HG03060 (cell line): ENCODE results near the gene SLC24A3.

Experiments used
- ATAC-seq: cut with Tn5 transposase; IDR thresholded peaks from one replicate; pipeline ENCODE4 v1.9.1; 2021; ENCODE audit warnings: low read depth, moderate number of reproducible peaks; ENCODE audit not compliant: unreplicated experiment

Gene SLC24A3

DNA sequence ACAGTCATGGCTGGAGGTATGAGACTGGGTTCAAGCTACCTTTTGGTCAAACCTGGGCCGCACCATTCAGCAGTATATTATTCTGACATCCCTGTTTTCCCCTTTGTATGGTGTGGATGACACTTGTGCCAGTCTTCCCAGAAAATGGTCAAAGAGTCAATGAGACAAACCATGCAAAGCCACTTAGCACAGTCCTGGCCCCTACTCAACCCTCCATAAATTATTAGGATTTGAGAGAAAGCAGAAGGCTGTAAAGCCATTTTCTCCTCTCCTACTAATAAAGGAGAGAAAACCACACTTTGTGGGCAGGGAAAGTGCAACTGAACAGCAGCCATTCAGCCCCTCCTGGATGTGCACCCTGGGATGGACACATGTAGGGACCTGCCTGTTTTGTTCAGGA is 236.2 kb downstream of the SLC24A3 start:
- no peak for ATAC-seq

DNA sequence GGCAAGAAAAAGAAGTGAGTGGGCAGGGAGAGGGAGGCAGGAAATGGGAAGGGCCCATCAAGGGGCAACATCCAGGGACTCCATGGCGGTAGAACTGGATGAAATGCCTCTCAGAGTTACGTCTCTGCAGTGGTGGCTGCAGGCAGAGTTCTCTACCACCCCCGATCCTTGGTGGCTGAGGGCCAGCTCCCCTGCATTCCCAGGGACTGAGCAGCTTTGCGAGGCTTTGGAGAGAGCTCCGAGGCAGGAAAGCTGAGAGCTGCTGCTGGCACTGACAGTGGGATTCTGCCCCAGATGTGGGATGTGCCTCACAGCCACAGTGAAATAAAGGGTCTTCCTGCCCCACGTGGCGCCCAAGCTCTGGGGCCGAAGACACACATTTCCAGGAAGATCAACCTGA is 236.6 kb downstream of the SLC24A3 start:
- ATAC-seq, result no peak

DNA sequence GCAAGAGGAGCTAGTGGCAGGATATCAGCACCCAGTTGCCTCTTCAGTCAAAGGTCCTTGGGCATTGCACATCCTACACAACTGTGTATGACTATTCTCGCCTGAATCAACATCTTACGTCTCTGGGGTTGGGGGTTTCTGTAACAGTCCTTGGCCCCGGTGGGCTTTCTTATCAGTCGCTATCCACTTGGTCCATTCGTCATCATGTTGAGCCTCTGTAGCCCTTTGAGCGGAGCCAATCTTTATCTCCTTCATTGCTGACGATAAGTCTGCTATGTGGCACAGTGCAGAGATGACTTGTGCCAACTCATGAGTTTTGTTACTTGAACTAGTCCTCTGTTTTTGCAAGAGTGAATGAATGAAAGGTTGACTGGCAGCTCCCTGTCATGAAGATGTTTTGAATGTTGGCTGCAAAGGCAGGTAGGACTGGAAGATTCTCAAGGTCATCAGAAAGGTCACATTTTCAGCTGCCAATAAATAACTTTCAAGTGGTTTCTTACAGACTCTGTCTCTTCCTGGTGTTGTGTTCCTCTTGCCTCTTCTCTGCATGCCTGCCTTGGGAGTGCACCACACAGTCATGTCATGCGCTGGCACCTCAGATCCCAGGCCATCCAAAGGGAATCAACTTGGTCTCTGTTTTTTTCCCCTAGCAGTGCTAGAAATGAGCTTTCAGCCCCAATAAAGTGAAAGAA is 238.9 kb downstream of the SLC24A3 start:
- ATAC-seq, result no peak

DNA sequence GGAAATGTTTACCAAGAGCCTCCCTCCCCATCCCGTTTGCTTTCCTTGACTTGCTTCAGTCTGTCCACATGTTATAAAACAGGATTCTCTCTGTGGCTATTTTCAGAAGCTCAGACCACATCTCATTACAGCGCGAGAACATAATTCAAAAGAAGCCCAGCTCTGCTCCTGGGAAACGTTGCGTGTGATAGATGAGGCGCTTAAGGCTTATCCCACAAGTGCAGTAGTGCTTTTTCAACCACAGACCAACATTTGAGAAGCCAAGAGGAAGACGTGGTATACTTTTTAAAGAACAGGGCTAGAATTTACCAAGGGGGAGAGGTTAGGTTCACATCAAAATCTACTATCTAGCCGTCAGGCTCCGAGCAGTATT is 239.5 kb downstream of the SLC24A3 start:
- ATAC-seq, result no peak

DNA sequence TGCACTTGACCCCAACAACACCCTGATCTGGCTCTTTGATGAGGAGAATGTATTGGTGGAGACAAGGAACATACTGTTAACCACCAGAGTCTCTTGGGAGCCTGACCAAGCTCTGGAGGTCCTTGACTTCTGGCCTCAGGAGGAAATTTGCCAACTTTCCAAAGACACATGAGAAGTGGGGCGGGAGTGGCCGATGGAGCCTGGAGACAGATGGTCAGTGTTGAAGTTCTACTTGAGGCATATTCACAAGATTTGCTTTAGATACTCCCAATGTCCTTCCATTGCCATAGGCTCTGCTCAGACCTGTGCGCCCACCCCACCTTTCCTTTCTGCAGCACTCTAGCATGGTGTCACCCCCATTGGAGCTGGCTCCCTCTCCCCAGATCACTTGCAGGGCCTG is 241.0 kb downstream of the SLC24A3 start:
- no peak for ATAC-seq

DNA sequence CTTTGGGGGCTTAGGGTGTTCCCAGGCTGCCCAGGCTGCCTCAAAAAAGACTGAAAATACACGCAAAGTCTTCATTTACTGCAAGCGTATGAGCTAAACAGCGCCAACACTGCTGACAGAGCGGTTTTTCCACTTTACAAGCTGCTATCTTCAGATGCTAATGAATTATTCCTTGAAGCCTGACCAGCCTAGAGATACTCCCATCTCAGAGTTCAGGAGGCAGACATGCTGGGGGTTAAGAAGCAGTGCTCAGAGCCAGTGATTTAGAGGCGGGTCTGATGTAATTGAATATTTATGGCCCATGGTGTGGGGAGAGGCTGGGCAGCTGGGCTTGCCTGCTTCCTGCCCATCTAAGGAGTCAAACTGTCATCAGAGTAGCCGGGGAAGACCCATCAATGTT is 241.4 kb downstream of the SLC24A3 start:
- ATAC-seq, result no peak

DNA sequence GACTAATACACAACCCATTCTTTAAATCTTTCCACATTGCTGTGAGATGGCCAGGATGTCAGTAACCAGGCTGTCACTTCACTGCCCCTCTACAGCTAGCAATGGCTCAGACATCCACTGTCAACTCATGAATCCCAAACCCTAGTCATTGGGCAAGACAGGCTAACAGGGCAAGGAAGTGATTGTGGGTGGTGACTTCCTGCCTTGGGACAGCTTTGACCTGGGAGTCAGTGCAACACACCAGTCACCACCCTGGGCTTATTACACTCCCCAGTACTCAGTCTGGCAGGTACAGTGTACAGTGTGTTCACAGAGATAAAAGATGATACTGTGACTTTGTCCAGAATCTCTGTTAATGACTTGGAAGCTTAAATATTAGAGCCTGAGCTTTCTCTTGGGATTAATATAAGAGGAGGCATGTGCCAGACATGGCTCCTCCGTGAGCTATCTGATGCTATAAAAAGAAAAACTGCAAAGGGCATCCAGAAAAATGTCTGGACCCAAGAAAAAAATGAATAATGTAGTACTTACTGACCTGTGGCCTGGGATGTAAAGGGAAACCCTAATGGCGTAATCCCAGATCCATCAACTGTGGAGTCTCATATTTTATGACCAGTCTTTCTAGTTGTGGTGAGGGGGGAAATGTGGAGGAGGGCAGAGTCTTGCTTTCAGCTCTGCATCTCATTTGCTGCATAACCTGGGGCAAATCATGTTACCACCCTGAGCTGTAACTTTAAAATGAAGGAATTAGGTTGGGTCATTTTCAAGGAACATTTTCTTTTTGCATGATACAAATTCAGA is 244.4 kb downstream of the SLC24A3 start:
- ATAC-seq, result no peak

DNA sequence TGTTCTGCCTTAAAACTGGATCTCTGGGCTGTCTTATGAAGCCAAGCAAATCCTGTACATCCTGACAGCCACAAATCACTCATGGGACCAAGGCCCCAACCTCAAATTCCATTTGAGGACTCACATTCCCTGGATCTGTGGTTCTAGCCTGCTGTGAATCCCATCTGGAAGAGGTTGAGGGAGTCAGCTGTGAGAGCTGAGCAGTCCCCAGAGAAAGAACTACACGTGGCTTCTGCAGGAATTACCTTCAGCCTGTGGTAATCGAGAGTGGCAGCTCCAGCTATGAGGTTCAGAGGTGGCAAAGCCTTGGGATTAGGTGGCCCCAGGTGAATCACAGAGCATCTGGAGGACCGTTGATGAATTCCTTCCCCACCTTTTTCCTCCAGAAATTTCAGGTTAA is 245.2 kb downstream of the SLC24A3 start:
- ATAC-seq, result no peak

DNA sequence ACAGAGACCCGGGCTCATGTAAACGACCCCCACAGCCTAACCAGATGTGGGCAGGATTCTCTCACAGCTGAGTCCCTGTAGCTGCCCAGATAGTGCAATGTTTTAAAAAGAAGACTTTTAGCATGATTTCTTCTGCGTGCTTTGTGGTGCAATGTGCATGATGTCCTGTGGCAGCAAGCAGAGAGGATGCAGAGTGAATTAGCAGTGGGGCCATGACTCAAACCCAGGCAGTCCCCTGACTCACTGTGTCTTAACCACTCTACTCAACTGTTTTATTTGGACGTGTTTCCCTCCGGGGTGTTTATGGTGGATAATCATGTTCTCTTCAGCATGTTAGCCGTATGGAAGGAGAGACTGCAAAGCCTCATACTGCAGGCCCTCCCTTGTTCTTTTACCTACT is 247.9 kb downstream of the SLC24A3 start:
- no peak for ATAC-seq

DNA sequence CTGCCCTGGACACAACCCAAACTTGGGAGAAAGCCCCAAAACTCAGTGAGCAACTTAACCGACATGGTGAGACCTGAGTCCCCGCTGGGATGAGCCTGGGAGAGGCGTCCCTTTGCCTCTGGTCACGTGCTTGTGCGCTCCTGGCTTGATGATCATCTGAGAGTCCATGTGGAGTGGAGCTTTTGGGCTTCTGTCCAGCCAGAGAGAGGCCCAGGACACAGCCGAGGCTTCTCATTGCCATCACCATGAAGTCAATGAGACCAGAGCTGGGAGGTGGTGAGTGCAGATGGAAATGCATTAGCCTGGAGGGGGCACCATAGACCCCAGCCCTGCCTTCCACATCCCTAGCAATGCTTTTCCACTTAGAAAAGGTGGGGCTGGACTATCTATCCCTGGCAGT is 250.0 kb downstream of the SLC24A3 start:
- no peak for ATAC-seq

DNA sequence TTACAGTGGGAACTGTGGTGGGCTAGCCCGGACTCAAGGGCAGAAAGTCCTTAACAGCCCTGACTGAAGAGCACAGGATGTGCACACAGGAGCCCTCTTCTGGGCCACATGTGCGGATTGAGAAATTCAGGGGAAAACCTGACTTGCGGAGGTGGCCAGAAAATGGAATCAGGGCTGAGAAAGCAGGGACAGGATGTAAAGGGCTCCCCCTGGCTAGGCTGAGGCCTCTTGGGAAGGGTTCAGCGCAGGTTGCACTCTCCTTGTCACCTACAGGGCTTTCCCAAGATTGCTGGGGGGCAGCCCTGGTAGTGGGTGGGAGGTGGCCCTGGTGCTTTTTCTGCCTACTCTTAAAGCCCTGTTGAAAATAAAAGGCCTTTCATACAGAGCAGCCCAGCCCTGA is 251.2 kb downstream of the SLC24A3 start:
- ATAC-seq, result no peak

DNA sequence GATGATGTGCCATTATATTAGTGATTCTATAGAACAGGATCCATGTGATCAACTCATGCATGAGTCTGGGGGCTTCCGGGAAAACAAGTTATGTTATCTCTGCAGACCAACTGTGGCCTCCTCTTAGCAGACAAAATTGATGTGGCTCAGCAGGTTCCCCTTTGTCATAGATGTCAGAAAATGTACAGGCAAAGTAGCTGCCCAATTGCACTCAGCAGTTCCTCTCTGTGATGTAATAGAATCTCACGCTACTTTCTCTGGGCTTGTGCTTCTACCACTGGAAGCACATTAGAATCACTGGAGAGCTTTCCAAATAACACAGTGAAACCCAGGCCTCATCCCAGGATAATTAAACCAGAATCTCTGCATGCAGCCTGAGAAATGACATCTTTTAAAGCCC is 253.1 kb downstream of the SLC24A3 start:
- no peak for ATAC-seq

DNA sequence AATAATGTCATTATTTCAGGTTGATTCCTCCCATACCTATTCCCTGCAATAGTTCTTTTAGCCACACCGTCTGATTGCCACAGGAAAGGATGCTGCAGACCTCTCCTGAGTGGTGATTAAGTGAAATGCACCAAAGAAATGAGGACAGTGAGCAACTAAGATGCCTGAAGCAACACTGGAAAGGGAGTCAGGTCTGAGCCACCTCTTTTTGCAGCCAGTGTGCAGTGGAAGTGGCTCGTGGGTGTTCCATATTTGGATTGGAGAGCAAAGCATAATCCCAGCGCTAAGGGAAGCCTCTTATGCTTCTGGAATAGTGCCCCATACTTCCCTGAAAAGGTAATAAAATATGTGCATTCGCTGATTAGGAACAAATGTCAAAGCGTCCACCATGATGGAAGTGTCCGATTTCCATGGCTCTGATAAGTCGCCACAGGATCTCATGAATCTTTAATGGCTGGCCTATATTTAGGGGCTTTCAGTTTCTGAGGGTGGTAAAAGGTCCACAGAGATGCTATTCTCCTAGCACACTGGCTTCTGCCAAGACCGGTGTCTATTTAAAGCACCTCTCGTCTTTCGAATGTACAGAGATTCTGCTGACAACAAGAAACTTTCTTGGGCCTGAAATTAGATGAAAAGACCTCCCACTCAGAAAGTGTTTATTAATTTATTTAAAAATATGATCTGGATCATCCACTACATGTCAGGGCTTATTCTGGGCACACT is 253.9 kb downstream of the SLC24A3 start:
- ATAC-seq, result no peak

DNA sequence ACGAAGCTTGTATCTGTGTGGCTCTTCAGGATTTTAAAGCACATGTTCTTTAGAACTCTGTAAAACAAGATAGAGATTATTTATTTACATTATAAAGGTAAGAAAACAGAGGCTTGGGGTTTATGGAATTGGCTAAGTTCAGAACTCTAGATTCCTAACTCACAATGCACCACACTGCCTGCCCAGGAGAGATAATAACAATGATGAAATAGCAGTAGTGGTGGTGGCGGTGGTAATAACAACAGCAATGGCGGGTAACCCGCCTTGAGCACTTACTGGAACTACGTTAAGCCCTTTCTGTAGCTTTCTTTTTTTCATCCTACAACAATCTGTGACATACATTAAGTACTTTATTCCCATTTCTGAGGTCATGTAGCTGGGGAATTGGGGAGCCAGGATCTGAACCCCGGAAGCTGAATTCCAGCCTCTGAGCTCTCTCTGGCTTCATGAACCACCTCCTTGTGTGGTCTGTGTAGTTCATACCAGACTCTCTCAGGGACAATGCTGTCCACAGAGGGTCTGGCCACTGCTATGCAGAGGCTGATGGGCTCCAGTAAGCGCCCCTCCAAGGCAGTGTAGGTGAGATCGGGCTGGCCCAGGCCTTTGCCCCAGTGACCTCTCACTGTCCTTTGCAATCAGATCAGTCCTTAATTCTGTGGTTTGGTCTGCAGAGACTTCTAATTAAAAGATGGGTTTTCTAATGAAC is 260.9 kb downstream of the SLC24A3 start:
- ATAC-seq, result no peak

DNA sequence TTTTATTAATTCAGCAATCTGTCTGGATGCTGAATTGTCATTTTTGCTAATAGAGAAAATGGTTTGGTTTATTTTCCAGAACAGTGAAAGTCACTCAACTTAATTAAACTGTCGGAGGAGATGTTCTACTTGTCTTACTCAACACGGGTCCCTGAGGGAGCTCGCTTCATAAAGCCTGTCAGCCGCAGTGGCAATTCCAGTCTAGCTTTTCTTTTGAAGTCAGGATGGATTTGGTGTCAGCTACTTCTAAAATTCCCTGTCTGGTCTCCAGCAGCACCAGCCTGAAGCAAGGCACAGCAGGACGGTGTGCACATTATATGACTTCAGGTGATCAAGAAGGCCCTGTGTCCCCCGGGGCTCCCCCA is 261.5 kb downstream of the SLC24A3 start:
- no peak for ATAC-seq

DNA sequence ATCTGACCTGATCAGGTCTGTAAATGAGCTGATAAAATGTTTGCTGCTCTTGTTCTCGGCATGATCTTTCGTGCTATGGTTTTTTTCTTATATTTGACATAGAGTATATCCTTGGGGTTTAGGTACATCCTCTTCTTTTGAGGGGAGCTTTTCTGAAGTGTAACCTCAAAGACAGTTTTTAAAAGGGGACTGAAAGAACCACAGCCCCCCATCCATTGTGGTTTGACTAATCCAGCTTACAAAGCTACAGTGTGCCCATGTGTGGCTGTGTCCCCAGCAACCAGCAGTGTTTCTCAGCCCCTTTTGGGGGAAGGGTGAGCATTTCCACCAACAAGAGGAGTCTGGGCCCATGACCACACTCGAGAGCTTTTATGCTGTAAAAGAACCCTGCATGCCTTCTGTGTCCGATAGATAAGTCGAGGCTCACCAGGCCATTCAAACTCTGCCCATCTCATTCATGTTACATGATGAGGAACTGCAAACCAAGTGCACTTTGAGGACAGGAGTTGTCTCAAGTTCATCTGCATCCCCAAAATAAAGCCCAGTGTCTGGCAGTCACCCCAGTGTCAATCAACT is 266.0 kb downstream of the SLC24A3 start:
- no peak for ATAC-seq

DNA sequence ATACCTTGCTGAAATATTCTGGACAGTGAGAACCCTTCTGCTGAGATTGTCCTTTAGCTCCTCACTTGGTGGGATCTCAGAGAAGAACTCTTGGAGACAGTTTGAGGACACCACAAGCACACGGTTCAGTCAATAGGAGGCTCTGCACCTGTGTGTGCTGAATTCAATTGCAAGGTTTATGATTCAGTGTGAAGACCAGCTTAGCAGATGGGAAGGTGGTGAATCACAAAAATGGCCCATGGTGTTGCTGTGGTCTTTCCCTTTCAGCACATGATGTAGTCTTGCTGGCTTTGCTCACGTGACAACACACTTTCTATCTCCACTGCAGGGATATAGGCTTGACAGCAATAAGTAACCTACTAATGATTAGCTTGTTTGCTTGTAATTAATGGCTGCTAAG is 270.3 kb downstream of the SLC24A3 start:
- no peak for ATAC-seq

DNA sequence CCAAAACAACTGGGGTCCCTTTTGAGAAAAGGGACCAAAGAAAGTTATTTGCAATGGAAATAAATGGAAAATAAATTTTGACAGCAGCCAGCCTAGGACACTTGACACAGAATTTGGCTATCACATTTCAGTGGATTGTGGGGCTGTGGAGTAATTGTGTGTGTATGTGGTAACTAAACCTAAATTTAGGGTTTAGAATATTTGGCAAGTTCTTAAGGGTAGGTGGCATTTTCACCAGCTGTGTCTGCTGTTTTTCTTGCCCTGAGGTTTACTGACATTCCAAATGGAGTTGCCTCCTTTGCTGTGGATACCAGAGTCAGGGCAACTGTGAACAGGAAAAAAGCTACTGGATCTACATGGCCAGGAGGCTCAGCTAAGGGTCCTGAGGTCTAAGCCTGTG is 270.9 kb downstream of the SLC24A3 start:
- no peak for ATAC-seq

DNA sequence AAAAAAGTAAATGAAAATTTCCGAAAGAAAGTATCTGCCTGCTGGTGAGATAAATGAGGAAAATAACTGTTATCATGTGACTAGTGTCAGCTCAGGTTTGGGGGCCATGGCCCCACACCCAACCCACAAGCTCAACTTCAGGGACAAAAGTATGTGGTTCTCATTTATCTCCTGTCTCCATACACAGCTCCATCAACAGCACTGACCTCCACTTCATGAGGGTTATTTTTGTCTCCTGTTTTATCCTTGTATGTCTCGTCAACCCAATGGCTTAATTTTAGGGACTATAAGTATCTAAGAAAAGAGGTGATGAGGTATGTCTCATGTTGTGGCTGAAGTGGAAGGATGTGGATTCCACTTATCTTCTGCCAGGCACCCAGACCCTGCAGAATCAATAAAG is 274.0 kb downstream of the SLC24A3 start:
- no peak for ATAC-seq

DNA sequence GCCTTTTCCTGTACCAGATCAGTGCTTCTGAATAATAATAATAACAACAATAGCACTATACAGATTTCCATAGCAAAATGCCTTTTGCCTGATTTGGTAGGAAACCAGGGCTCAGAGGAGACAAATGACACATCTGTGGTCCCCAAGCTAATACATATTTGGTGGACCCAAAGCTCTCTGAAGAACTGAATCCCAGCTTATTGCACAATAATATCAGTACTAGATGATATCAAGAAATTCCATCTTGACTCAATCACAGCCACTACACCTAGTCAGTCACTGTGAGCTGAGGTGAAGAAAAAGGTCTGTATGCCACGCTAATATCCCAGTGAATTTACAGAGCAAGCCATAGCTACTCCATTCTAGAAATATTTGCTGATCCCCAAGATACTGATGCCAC is 275.0 kb downstream of the SLC24A3 start:
- no peak for ATAC-seq

DNA sequence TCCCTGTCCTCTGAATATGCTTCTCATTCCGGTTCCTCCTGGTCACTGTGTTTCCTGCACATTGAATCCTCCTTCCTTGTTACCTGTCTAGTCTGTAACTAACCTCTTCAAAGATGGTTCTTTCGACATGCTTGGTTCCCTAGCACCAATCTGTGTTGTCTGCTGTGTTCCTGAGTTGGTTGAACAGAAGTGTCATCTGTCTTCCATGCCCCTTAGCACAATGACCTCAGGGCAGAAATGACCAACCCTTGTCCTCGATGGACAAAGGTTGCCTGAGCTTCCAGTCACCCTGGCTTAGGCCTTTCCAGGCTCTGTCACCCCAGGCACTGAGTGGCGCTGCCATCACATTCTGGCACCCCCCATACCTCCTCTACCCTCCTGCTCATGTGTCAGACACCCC is 278.8 kb downstream of the SLC24A3 start:
- no peak for ATAC-seq
